Gastrocnemius medialis (tissue), 4 donors: ENCODE results near the gene CTNNB1. TPM values are rescaled to one million over a fixed set of nuclear protein-coding genes. Genes with fewer than 3 reads are reported as not detected.

Source experiments
- ATAC-seq, 2 donors: fragments of 150-250 bp; one replicate each; pipeline ENCODE4 v1.9.1; 2016
- DNase-seq, 2 donors: peaks; one replicate each; pipeline ENCODE4 v3.0.0-alpha.2; 2019
- H3K27ac ChIP-seq, 4 donors: fragments of 200-600 bp; sonication (generic); 1 replicate in 1 of 4; 2 replicates in 3 of 4; pipeline ENCODE4 v1.5.1; 2016 to 2018; ENCODE audit warnings: mild to moderate bottlenecking in 2 of 4, moderate library complexity in 1 of 4
- H3K27me3 ChIP-seq, 3 donors: fragments of 200-600 bp; sonication (generic) in 2 of 3; 1 replicate in 1 of 3; 2 replicates in 2 of 3; pipeline versions ENCODE4 v1.5.1 to v1.6.0; 2016 to 2019; ENCODE audit warnings: mild to moderate bottlenecking in 1 of 3, moderate library complexity in 1 of 3
- H3K36me3 ChIP-seq, 2 donors: fragments of 200-600 bp; sonication (generic) in 1 of 2; one replicate each; pipeline ENCODE4 v1.5.1; 2017 to 2018
- H3K4me1 ChIP-seq, 2 donors: fragments of 200-600 bp; sonication (generic) in 1 of 2; one replicate each; pipeline ENCODE4 v1.5.1; 2016 to 2017; ENCODE audit warnings: mild to moderate bottlenecking in 2 of 2
- H3K4me3 ChIP-seq, 4 donors: fragments of 200-600 bp; sonication (generic) in 3 of 4; 1 replicate in 1 of 4; 2 replicates in 3 of 4; pipeline ENCODE4 v1.5.1; 2016 to 2019; ENCODE audit warnings: mild to moderate bottlenecking in 2 of 4
- H3K9me3 ChIP-seq, 3 donors: fragments of 200-600 bp; sonication (generic) in 2 of 3; 1 replicate in 1 of 3; 2 replicates in 2 of 3; pipeline ENCODE4 v1.5.1; 2016 to 2019
- CTCF ChIP-seq, 5 experiments: fragments of 450-650 bp in 3 of 5; fragments of 200-600 bp in 2 of 5; sonication (generic) in 2 of 5; IDR thresholded peaks in 4 of 5; conservative IDR thresholded peaks in 1 of 5; 1 replicate in 4 of 5; 2 replicates in 1 of 5; pipeline ENCODE4 v1.5.1; 2016 to 2019; ENCODE audit warnings: antibody characterized with exemption in 5 of 5, mild to moderate bottlenecking in 3 of 5, moderate library complexity in 3 of 5
- POLR2A ChIP-seq, 2 donors: fragments of 450-650 bp; IDR thresholded peaks; one replicate each; pipeline ENCODE4 v1.6.1; 2017; ENCODE audit warnings: antibody characterized with exemption in 2 of 2, mild to moderate bottlenecking in 2 of 2, moderate library complexity in 2 of 2
- in situ Hi-C, 4 donors: fragments of 200-750 bp; cut with MboI; loops; one replicate each; pipeline versions ENCODE4 v1.15.0 to v1.8.0; 2017; ENCODE audit warnings: low sequenced_read_pairs in 4 of 4
- intact Hi-C: fragments of 100-400 bp; cut with DNase I; formaldehyde crosslinking; loops from one replicate; pipeline ENCODE4 v1.15.1; 2023; ENCODE audit warnings: low total_unique reads
- total RNA-seq, 4 donors: library from RNA; depleted of rRNA; stranded (reverse); fragments of >200 nt; gene quantifications; one replicate each; pipeline versions ENCODE4 v1.1.0 to v1.2.3, GENCODE V29; 2016

The CTNNB1 gene
- total RNA-seq, 4 donors from 2014 or later, result 114 to 157 (median 150) TPM

DNA sequence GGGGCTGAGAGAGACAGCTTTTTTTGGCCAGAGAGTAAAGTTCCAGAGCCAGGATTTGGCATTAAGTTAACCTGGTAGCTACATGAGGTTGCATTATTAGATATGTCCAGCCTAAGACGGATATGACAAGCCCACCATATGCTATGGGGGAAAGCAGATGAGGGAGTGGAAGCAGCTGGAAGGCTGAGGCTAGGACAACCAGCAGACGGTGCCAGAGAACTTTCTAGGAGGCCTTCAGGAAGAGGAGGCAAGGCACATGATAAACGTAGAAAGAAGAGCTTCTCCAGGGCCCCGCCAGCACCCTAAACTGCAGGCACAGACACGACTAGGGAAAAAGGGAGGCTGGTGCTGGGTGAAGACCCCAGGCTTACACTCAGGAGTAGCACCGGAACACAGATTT, 87.0 kb downstream of the CTNNB1 start:
- no peaks in the 10 kb centered on the region for H3K9me3 ChIP-seq
- no peaks in the 10 kb centered on the region for H3K4me1 ChIP-seq
- intact Hi-C loops (no loop called here), in situ Hi-C loops (no loop called here)
- ATAC-seq (no peak), DNase-seq (no peak)
- TF ChIP-seq POLR2A (IDR thresholded peaks at IDR 0.05) (no peak), CTCF (IDR thresholded peaks at IDR 0.05 in 4 of 5, conservative IDR thresholded peaks at IDR 0.05 in 1 of 5) (no peak)
- H3K27ac ChIP-seq, result no peak overlapping the region
- H3K36me3 ChIP-seq, result no peaks in the 10 kb centered on the region
- H3K27me3 ChIP-seq, result no peaks in the 10 kb centered on the region
- no peak overlapping the region for H3K4me3 ChIP-seq

GRCh38 chr3:41288785-41289184, 89.5 kb downstream of the CTNNB1 start:
- TF ChIP-seq CTCF (IDR thresholded peaks at IDR 0.05 in 4 of 5, conservative IDR thresholded peaks at IDR 0.05 in 1 of 5), result no peak

More at GRCh38 chr3:41288785-41289184, 89.5 kb downstream of the CTNNB1 start:
- Histone ChIP-seq H3K4me1 (peaks cover 0 to 7% of the 10 kb centered on the region in 2 donors), H3K9me3 (no peaks in the 10 kb centered on the region), H3K36me3 (no peaks in the 10 kb centered on the region), H3K27ac (no peak overlapping the region), H3K4me3 (no peak overlapping the region), H3K27me3 (no peaks in the 10 kb centered on the region)
- DNase-seq (no peak), ATAC-seq (no peak)
- in situ Hi-C loops, result no loop called here
- intact Hi-C loops, result no loop called here
